Astrocyte of the spinal cord (primary cell): ENCODE measurements around the gene PRKCE.

Source experiments
- DNase-seq: peaks from one replicate; pipeline ENCODE4 v3.0.0; 2011; ENCODE audit warnings: low read depth, low spot score
- H3K4me3 ChIP-seq: 2 replicates; pipeline ENCODE4 v1.5.1; 2011; ENCODE audit warnings: low read depth, mild to moderate bottlenecking, low read length, moderate library complexity
- CTCF ChIP-seq: IDR thresholded peaks from 2 replicates; pipeline ENCODE4 v1.5.1; 2012; ENCODE audit warnings: low read depth, mild to moderate bottlenecking, low read length, inconsistent platforms
- in situ Hi-C: cut with HindIII; loops from 2 replicates; pipeline ENCODE4 v1.10.0; 2017; ENCODE audit warnings: low sequenced_read_pairs

PRKCE gene

GRCh38 chr2:45683292-45683691 is 31.8 kb downstream of the PRKCE start:
- in situ Hi-C loops, result no loop called here
- no peak for TF ChIP-seq CTCF
- DNase-seq, result no peak
- H3K4me3 ChIP-seq, result no peak overlapping the region

GRCh38 chr2:45684756-45685155 is 33.3 kb downstream of the PRKCE start:
- DNase-seq, result no peak
- no peak for TF ChIP-seq CTCF
- no peak overlapping the region for H3K4me3 ChIP-seq
- in situ Hi-C loops, result no loop called here

GRCh38 chr2:45685260-45685659 is 33.8 kb downstream of the PRKCE start:
- in situ Hi-C loops, result no loop called here
- no peak overlapping the region for H3K4me3 ChIP-seq
- TF ChIP-seq CTCF, result no peak
- no peak for DNase-seq

DNA sequence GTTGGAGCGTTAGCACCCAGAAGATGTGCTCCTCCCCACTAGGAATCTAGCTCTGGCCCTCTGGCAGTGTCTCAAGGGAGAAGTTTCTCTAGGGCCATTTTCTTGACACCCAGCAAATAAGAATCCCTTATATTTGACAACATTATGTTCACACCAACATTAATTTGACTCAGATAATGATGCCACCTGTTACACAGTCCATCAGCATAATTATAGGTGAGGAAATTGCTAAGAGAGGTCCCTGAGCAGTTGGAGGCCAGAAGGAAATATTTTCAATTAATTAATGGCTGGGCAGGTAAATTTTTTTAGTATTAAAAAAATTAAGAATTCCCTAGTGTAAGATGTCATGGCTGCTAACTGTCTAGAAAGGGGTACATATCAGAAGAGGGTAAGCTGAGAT is 36.5 kb downstream of the PRKCE start:
- no peak for TF ChIP-seq CTCF
- in situ Hi-C loops, result no loop called here

GRCh38 chr2:45688479-45689298 is 37.2 kb downstream of the PRKCE start:
- H3K4me3 ChIP-seq, result no peak overlapping the region
- TF ChIP-seq CTCF, result no peak
- DNase-seq, result peak; percentile 40
- in situ Hi-C loops, result no loop called here

More for the DNA sequence above, 36.5 kb downstream of the PRKCE start:
- H3K4me3 ChIP-seq, result no peak overlapping the region
- DNase-seq, result no peak

GRCh38 chr2:45690231-45690630 is 38.8 kb downstream of the PRKCE start:
- DNase-seq, result no peak
- no peak overlapping the region for H3K4me3 ChIP-seq
- no peak for TF ChIP-seq CTCF
- in situ Hi-C loops, result no loop called here
